Neutrophil (primary cell): ENCODE measurements around the gene ARVCF.

Experiments used
- H3K27ac ChIP-seq: fragments of 200-600 bp; sonication (generic); 2 replicates; pipeline ENCODE4 v1.5.1; 2016; ENCODE audit warnings: mild to moderate bottlenecking, moderate library complexity
- H3K27me3 ChIP-seq: fragments of 200-600 bp; sonication (generic); 2 replicates; pipeline ENCODE4 v1.6.0; 2016; ENCODE audit warnings: mild to moderate bottlenecking
- H3K36me3 ChIP-seq: fragments of 200-600 bp; sonication (generic); 2 replicates; pipeline ENCODE4 v1.5.1; 2017
- H3K4me1 ChIP-seq, 2 experiments: fragments of 200-600 bp in 1 of 2; sonication (generic) in 1 of 2; 1 replicate in 1 of 2; 2 replicates in 1 of 2; pipeline versions ENCODE4 v1.5.1 to v1.6.1; 2013 to 2016; ENCODE audit warnings: low read depth in 1 of 2, low read length in 1 of 2, mild to moderate bottlenecking in 1 of 2, moderate library complexity in 1 of 2; ENCODE audit not compliant: control insufficient read depth in 1 of 2, insufficient read depth in 1 of 2
- H3K4me3 ChIP-seq, 2 experiments: fragments of 200-600 bp in 1 of 2; sonication (generic) in 1 of 2; 1 replicate in 1 of 2; 2 replicates in 1 of 2; pipeline ENCODE4 v1.5.1; 2013 to 2016; ENCODE audit warnings: low read depth in 1 of 2, low read length in 1 of 2, mild to moderate bottlenecking in 1 of 2, moderate library complexity in 1 of 2
- H3K9me3 ChIP-seq: fragments of 200-600 bp; sonication (generic); 2 replicates; pipeline ENCODE4 v1.5.1; 2016
- CTCF ChIP-seq: fragments of 200-600 bp; sonication (generic); IDR thresholded peaks from 2 replicates; pipeline ENCODE4 v1.5.1; 2016; ENCODE audit warnings: antibody characterized with exemption

ARVCF gene

GRCh38 chr22:20062766-20063083 is 46.1 kb upstream of the ARVCF start:
- no peak overlapping the region for H3K27ac ChIP-seq
- no peak for TF ChIP-seq CTCF
- no peaks in the 10 kb centered on the region for H3K9me3 ChIP-seq
- no peaks in the 10 kb centered on the region for H3K4me1 ChIP-seq
- H3K4me3 ChIP-seq: no peak overlapping the region
- peaks cover 86% of the 10 kb centered on the region for H3K36me3 ChIP-seq
- H3K27me3 ChIP-seq: no peaks in the 10 kb centered on the region

- H3K27me3 ChIP-seq: no peaks in the 10 kb centered on the region
- no peak overlapping the region for H3K27ac ChIP-seq
- H3K4me3 ChIP-seq: no peak overlapping the region
- H3K4me1 ChIP-seq: no peaks in the 10 kb centered on the region
- H3K9me3 ChIP-seq: no peaks in the 10 kb centered on the region
- no peak for TF ChIP-seq CTCF
- peaks cover 91% of the 10 kb centered on the region for H3K36me3 ChIP-seq
These were observed 45.6 kb upstream of the ARVCF start for GRCh38 chr22:20062043-20062765.

- Histone ChIP-seq H3K36me3 (peaks cover 94% of the 10 kb centered on the region), H3K27ac (no peak overlapping the region), H3K4me1 (no peaks in the 10 kb centered on the region), H3K4me3 (no peak overlapping the region), H3K9me3 (no peaks in the 10 kb centered on the region), H3K27me3 (no peaks in the 10 kb centered on the region)
- TF ChIP-seq CTCF: no peak
These were observed 44.8 kb upstream of the ARVCF start for GRCh38 chr22:20061481-20061861.

- no peak for TF ChIP-seq CTCF
- H3K9me3 ChIP-seq: no peaks in the 10 kb centered on the region
- no peaks in the 10 kb centered on the region for H3K4me1 ChIP-seq
- no peak overlapping the region for H3K4me3 ChIP-seq
- no peaks in the 10 kb centered on the region for H3K27me3 ChIP-seq
- peaks cover 94% of the 10 kb centered on the region for H3K36me3 ChIP-seq
- H3K27ac ChIP-seq: no peak overlapping the region
These were observed 44.3 kb upstream of the ARVCF start for GRCh38 chr22:20060700-20061480.

GRCh38 chr22:20058989-20059770 is 42.6 kb upstream of the ARVCF start:
- no peaks in the 10 kb centered on the region for H3K27me3 ChIP-seq

More at GRCh38 chr22:20058989-20059770, 42.6 kb upstream of the ARVCF start:
- peaks cover 94% of the 10 kb centered on the region for H3K36me3 ChIP-seq
- no peak overlapping the region for H3K4me3 ChIP-seq
- TF ChIP-seq CTCF: no peak
- no peak overlapping the region for H3K27ac ChIP-seq
- no peaks in the 10 kb centered on the region for H3K9me3 ChIP-seq
- no peaks in the 10 kb centered on the region for H3K4me1 ChIP-seq
